Activated CD8-positive, alpha-beta memory T cell treated with anti-CD3 and anti-CD28 coated beads for 1 hour (primary cell): ENCODE data around the gene DNAAF3.
"Not testable (repeated sequence)": the region's sequence is repeated elsewhere in the genome, so short reads cannot be mapped to it uniquely, and the experiment has no call there.

Experiments used
- DNase-seq, 2 donors: peaks; one replicate each; pipeline ENCODE4 v3.0.0-alpha.2; 2020; ENCODE audit warnings: low read depth in 1 of 2; ENCODE audit errors: extremely low read depth in 1 of 2

Gene DNAAF3

DNA sequence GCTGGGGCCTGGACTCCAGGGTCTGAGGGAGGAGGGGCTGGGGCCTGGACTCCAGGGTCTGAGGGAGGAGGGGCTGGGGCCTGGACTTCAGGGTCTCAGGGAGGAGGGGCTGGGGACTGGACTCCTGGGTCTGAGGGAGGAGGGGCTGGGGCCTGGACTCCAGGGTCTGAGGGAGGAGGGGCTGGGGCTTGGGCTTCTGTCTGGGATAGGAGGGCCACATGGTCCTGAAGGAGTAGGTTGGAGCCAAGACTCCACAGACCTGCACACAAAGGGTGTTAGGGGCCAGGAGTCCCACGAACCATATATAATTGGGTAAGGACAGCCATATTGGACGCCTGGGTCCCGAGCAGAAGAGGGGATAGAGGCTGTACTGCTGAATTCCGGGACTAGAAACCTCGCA, 10.6 kb downstream of the DNAAF3 start:
- not testable (repeated sequence) for DNase-seq

DNA sequence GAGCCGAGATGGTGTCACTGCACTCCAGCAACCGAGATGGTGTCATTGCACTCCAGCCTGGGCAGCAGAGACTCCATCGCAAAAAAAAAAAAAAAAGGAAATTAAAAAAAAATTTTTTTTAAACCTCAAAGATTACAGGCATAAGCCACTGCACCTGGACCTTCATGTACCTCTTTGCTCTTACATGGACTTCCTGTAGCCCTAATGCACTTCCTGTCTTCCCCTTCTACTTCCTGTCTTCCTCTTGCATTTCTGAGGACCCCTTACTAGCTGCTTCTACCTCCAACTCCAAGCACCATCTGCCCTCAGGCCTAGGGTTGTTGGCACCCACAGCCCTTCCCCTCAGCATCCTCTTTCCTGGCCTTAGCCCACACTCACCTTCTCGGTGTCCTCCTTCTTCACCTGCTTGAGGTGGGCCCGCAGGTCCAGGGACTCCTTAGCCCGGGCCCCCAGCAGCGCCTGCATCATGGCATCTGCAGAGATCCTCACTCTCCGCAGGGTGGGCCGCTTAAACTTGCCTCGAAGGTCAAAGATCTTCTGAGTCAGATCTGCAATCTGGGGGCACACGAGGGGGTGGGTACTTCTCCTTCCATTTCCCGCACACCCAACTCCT, 12.7 kb downstream of the DNAAF3 start:
- DNase-seq, result no peak

DNA sequence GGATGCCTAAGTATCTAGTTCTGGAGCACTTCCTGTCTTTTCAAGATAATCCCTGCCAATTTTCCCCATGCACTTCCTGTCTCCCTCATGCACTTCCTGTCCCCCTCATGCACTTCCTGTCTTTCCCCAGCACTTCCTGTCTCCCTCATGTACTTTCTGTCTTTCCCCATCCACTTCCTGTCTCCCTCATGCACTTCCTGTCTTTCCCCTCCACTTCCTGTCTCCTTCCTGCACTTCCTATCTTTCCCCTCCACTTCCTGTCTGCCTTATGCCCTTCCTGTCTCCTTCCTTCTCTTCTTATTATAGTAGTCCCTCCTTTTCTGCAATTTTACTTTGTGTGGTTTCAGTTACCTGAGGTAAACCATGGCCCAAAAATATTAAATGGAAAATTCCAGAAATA, 14.4 kb downstream of the DNAAF3 start:
- no peak for DNase-seq

DNA sequence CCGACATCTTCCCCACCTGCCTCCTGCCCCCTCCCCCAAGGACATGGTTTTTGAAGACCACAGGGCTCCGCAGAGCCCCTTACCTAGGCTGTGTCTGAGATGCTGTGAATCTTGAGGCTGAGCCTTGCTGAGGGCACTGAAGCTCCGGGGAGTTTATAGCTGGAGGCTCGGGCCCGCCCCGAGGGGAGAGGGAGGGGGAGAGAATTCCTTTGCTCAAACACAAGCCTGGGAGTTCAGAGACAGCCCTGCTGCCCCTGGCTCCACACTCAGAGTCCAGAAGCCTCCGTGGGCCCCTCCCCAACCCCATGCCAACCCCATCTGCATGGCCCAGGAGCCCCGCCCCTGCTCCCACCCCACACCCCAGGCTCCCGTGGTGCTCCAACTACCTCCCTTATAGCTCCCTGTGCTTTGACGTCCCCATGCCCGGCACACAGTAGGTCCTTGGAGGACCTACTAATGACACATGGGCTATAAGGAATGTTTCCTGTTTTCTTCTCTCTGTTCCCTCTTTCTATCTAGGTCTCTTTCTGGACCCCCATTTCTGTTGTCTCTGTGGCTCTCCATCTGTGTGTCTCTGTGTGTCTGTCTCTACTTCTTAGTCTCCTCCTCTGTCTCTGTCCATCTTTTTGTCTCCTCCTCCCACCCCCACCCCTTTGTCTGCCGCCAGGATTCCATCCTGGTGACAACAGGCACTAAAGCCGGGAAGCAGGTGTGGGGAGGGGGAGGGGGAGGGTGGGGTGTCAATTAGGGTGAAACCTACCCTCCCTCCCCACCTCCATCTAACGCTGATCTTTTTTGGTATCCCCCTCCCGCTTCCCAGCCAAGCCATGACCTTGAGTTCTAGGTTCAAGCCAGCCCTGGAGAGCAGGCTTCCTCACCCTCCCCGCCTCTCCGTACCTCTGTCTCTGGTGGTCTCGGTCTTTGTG, 17.1 kb downstream of the DNAAF3 start, which contains the start of gene TNNT1:
Gene TNNT1 (minus strand): TSS at position 129 of the 926 bp plus-strand sequence. CDS start 2,049 bp downstream, outside the sequence.
- no peak for DNase-seq

DNA sequence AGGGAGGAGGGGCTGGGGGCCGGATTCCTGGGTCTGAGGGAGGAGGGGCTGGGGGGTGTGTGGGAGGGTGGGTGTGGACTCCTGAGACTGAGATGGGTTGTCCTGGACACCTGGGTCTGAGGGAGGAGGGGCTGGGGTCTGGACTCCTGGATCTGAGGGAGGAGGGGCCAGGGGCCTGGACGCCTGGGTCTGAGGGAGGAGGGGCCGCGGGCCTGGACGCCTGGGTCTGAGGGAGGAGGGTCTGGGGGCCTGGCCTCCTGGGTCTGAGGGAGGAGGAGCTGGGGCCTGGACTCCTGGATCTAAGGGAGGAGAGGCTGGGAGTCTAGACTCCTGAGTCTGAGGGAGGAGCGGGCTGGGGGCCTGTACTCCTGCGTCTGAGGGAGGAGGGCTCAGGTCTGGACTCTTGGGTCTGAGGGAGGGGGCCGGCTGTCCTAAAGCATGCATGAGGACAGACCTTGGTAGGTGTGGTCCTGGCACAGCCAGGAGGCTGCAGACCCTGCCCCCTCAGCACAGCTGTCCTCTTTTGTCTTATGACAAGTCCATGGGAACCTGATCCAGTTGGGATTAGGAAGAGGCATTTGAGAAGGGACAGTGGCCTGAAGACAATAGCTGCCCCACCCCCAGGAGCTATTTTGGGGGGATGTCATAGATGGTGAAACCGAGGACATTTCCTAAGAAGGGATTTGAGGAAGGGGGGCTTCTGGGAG, 18.7 kb downstream of the DNAAF3 start:
- no peak for DNase-seq

DNA sequence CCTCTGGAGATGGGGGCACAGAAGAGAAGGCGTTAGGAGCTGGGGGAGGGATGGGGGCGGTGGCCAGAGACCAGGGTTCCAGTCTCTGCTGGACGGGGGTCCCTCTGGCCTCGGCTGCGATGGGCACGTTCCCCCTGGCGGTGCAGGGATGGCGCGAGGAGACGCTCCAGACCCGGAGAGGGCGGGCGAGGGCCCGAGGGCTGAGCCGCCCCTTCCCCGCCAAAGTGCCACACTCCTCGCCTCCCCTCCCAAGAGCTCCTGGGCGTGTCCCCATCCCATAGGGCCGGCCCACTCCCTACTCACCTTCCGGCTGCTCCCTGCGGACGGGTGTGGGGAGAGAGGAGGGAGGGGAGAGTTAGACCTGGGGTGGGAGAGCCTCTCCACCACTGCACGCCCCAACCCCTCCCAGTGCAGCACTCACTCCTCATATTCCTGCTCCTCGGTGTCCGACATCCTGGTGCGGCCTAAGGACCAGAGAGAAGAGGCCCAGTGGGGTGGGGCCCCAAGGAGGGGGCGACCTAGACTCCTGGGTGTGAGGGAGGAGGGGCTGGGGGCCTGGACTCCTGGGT, 19.6 kb downstream of the DNAAF3 start:
- DNase-seq, result no peak

DNA sequence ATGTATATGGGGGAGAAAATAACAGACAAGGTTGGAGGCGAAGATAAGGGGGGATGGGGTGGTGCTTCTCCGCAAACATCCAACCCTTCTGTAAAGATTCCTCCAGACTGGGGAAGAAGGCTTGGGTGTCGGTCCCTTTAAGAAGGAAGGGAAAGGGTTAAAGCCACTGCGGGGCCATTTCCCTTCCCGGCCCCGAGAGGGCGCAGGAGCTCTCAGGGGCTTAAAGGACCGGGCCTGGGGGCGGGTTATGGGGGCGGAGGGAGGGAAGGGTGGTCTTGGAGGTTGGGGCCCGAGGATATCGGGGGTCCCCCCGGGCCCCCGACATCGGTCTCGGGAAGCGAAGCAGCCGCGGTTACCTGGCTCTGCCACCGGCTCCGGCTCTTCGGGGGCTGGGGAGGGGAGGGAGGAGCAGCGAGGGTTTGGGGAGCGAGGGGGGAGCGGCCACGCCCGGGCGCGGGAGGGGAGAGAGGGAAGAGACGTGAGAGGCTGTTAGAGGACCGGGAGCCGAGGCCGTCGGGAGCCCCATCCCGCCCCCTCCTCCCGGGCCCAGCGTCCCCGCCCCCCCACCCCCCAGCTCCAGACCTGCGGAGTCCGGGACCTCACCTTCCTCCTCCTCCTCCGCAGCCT, 20.2 kb downstream of the DNAAF3 start:
- DNase-seq, result no peak

DNA sequence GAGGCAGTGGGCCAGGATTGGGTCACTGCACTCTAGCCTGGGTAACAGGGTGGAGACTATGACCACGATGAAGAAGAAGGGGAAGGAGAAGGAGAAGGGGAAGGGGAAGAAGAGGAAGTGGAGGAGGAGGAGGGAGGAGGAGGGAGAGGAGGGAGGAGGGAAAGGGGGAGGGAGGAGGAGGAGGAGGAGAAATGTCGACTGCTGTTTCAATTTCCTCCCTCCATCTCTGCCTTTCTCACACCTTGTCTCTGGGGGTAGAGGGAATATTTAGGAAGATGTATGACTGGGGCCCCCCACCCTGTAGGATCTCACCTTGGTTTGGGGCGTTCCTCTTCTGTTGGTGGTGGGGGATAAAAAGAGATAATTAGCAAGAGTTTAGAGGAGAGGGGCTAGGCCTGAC, 21.2 kb downstream of the DNAAF3 start:
- DNase-seq, result no peak

DNA sequence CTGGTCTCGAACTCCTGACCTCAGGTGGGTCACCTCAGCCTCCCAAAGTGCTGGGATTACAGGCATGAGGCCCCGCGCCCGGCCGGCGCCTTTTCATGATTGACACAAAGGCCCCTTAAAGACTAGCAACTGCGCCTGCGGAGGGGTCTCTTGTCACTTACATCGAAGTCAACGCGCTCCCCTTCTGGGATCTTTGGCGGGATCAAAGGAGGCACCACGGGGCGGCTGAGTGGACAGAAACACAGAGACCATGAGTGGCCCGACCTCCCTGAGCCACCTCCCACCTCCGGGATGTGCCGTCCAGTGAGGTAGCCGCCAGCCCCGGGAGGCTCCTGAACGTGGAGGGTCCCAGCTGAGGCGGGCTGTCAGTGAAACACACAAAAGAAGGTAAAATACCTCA, 24.7 kb downstream of the DNAAF3 start:
- no peak for DNase-seq

DNA sequence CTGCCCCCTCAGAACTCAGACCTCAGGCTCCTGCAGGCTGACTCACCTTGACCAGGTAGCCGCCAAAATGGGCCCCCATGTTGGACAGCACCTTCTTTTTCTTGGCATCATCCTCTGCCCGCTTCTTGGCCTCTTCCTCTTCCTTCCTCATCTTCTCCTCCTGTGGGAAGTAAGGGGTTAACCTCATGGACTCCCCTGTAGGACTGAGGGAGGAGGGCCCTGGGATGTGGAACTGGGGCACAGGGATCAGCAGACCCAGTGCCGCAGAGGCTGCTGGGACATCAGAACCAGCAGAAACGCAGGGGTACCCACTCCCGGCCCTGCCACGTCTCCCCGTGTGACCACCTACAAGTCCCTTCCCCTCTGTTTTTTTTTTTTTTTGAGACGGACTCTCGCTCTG, 28.5 kb downstream of the DNAAF3 start:
- no peak for DNase-seq

DNA sequence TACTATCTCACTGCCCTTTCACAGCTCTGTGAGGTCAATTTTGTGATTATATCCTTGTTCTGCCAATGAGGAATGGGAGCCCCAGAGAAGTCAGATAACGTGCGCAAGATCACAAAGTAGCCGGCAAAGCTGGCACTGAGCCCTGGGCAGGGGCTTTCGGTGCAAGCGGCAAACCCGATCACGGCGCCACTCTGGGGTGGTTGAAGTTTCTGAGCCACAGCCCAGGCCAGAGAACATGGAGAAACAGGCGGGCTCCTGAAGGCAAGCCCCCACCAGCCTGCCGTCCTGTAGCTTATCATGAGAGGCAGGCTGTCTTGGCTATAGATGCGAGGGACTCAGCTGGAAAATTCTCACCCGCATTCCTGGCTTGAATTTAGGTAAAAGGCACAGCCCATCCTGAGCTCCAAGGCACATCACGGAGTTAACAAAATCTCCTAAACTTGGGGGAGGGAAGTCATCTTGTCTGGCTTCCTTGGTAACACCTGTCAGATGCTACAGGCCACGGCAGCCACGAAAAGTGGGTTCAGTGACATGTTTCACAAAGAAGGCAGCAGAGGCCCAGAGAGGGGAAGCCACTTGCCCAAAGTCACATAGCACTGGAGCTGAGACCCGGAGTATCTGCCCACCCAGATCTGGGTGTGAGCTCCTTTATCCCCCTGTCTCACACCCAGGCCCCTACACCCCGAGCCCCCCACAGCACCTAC, 29.9 kb downstream of the DNAAF3 start:
- DNase-seq, result no peak

DNA sequence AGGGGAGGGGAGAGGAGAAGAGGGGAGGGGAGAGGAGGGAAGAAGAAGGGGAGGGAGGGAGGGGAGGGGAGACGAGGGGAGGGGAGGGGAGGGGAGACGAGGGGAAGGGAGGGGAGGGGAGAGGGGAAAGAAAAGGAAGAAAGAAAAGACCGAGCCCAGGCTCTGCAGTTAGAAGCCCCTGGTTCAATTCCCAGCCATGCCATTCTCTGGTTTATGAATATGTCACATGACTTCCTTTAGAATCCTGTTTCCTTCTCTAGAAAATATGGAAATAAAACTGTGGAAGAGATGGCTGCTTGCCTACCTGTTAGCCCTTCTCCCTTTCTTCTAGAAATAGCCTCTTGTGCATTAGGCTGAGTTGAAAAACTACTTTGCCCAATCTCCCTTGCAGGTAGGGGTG, 31.7 kb downstream of the DNAAF3 start:
- no peak for DNase-seq

DNA sequence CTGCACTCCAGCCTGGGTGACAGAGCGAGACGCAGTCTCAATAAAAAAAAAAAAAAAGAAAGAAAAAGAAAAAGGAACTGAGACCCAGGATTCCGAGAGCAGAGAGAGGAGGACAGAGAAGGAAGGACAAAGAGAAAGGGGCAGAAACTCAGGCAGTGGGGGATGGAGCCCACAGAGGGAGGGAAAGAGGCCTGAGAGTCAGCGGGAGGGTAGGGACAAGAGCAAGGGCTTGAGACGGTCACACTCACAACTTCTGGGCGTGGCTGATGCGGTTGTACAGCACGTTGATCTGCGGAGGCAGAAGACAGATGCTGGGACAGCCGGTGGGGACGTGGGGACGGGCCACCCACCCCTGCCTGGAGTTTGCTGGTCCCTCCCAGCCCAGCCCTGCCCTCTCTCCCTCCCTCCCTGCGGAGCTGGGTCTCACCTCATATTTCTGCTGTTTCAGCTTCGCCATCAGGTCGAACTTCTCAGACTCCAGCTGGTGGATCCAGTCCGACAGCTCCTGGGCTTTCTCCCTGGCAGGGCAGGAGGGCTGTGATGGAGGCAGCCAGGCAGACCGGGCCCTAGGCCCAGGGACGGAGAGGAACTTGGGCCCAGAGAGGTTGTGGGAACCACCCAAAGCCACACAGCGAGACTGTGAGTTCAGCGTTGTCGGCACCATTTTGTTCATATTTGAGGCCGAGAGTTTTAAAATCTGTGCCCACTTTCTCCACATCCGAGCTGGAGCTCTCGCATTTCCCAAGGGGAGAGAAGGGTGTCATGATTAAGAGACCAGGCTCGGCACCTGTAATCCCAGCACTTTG, 32.6 kb downstream of the DNAAF3 start:
- no peak for DNase-seq

DNA sequence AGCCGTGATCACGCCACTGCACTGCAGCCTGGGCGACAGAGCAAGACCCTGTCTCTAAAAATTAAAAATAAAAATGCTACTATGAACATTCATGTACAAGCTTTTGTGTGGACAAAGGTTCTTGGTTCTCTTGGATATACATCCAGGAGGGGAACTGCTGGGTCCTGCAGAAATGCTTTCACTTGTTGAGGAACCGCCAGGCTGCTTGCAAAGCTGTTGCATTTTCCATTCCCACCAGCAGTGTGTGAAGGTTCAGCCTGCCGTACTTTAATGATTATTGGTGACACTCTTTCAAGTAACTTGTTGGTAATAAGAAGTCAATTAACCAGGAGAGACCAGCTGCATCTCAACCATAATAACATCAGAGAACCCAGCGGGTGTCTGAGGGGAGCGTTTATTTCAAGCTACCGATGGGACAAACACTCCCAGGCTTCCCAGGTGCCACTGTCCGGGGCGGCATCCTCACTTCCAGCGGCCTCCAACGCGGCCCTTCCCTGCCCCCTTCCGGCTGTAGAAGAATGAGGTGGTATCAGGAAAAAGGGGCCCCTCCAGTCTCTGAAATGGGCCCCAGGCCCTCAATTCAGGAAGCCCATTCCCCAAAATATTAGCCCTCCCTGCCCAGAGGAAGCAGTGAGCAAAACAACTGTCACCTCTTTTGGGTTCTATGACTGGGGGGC, 33.8 kb downstream of the DNAAF3 start:
- DNase-seq, result no peak

DNA sequence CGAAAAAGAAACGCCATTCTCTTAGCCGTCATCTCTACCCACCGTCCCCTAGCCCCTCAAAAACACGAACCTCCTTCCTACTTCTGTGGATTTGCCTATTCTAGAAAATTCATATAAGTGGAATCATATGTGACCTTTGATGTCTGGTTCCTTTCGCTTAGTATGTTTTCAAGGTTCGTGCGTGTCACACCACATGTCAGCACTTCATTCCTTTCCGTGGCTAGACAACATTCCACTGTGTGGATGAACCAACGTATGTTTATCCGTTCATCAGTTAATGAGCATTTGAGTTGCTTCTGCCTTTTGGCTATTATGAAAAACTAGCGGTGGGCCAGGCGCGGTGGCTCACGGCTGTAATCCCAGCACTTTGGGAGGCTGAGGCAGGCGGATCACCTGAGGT, 35.0 kb downstream of the DNAAF3 start:
- DNase-seq, result no peak

DNA sequence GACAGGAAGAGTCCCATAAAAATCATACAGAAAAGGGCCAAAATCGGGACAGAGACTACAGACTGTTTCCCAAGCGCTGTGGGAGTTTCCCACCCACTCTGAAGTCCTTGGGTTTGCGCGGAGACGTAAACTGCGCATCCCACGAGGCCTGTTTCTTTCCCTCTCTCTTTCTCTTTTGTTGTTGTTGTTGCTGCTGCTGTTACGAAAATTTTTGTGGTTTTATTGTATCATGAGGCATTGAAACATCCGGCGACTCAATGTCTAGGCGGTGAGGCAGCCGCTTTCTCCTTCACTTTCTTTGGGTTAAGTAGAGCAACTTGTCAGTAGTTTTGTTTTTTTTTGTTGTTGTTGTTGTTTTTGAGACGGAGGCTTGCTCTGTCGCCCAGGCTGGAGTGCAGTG, 47.4 kb downstream of the DNAAF3 start:
- no peak for DNase-seq

DNA sequence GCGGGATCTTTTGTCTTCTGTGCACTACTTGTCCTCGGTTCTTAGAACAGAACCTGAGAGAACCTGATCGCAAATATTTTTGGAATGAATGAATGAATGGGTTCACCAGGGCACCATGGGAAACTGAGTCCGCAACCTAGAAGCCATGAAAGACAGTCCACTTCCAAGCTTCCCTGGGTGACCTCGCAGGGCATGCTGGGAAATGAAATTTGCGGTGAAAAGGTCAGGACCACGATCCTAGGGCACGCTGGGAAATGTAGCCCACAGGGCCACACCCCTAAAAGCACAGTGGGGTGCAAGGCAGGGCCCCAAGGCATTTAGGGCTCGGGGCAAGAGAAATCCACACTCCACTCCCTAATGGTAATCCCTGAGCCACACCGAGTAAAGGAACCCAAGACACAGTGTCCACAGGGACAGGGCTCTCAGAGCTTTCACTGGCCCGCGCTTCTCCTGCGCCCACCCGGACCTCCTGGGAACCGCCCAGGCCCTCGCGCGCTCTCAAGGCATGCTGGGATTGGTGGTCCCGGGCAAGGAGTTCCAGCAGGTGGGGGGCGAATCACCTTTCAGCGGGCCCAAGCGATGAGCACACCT, 47.9 kb downstream of the DNAAF3 start:
- DNase-seq, result no peak

DNA sequence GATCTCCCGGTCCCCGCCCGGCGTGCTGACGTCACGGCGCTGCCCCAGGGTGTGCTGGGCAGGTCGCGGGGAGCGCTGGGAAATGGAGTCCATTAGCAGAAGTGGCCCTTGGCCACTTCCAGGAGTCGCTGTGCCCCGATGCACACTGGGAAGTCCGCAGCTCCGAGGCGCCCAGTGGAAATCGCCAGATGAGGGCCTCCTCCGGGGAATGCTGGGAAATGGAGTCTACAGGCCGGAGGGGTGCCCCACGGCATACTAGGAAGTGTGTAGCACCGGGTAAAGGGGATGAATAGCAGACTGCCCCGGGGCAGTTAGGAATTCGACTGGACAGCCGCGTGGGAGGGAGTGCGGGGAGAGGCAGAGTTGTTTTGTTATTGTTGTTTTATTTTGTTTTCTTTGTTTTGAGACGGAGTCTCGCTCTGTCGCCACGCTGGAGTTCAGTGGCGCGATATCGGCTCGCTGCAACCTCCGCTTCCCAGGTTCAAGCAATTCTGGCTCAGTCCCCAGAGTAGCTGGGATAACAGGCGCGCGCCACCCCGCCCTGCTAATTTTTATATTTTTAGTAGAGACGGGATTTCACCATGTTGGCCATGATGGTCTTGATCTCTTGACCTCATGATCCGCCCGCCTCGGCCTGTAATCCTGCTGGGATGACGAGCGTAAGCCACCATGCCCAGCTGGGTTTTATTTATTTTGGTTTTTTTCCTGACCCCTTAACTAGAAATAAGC, 48.6 kb downstream of the DNAAF3 start:
- DNase-seq, result peak; percentile 89 to 96
